ENCODE results near the gene CYP4F2.
"Not testable (repeated sequence)": the region's sequence is repeated elsewhere in the genome, so short reads cannot be mapped to it uniquely, and the experiment has no call there.

Gene CYP4F2

GRCh38 chr19:15843203-15843893, 54.5 kb downstream of the CYP4F2 start:
- no peak for DNase-seq

- no peak for DNase-seq
Observed at GRCh38 chr19:15841875-15842569, 55.9 kb downstream of the CYP4F2 start.

GRCh38 chr19:15840833-15841232, 57.0 kb downstream of the CYP4F2 start:
- DNase-seq = no peak

- DNase-seq = not testable (repeated sequence)
Observed at GRCh38 chr19:15839888-15840287, 58.0 kb downstream of the CYP4F2 start.

GRCh38 chr19:15838351-15838750, 59.5 kb downstream of the CYP4F2 start:
- DNase-seq = no peak

- no peak for DNase-seq
Observed at GRCh38 chr19:15837221-15837731, 60.6 kb downstream of the CYP4F2 start.

GRCh38 chr19:15836330-15837220, 61.3 kb downstream of the CYP4F2 start:
- no peak for DNase-seq

GRCh38 chr19:15835565-15836329, 62.1 kb downstream of the CYP4F2 start:
- DNase-seq = not testable (repeated sequence)

GRCh38 chr19:15834232-15834631, 63.6 kb downstream of the CYP4F2 start:
- DNase-seq = not testable (repeated sequence)

GRCh38 chr19:15831626-15832025, 66.2 kb downstream of the CYP4F2 start:
- no peak for DNase-seq

- no peak for DNase-seq
Observed at GRCh38 chr19:15829786-15830185, 68.1 kb downstream of the CYP4F2 start.

- DNase-seq = no peak
Observed at GRCh38 chr19:15829306-15829698, 68.6 kb downstream of the CYP4F2 start.

GRCh38 chr19:15828611-15829305, 69.1 kb downstream of the CYP4F2 start:
- DNase-seq = not testable (repeated sequence)

- no peak for DNase-seq
Observed at GRCh38 chr19:15828121-15828610, 69.7 kb downstream of the CYP4F2 start.
